Fibroblast of skin of back (primary cell): ENCODE results near the gene ADAMTS2.
"Not testable (repeated sequence)": the region's sequence is repeated elsewhere in the genome, so short reads cannot be mapped to it uniquely, and the experiment has no call there.

Experiments
- DNase-seq: peaks from one replicate; pipeline ENCODE4 v3.0.0-alpha.2; 2013

ADAMTS2 gene

DNA sequence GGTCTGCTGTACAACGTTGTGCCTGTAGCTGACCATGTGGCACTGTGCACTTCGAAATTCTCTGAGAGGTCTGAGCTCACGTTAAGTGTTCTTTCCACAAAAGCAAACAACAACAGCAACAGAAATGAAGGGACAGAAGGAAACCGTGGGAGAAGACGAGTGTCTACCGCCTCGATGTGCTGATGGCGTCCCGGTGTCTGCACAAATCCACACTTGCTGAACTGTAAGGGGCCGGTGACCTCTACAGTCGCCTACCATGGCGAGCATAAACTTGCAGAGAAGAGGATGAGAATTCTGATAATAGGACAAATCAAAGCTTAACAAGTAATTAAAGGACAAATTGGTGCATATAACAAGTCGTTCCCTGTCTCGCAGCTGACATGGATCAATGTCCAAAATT is 114.0 kb downstream of the ADAMTS2 start:
- DNase-seq = no peak

DNA sequence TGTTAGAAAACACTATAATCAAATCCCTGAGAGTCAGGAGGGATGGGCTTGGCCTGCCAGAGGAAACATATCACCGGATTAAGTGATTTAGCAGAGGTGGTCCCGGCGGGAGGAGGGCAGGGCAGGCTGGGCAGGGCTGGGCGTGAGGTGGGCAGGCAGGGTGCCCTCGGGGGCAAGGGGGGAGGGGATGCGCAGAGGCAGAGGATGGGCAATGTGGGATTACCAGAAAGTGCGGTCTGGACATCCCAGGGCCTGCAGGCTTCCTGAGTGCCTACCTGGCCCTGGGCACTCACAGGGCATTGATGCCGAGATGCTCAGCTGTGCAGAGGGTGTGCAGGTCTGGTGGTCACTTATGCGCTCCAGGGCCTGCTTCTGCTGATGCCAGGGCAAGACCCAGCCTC is 115.2 kb downstream of the ADAMTS2 start:
- no peak for DNase-seq

GRCh38 chr5:179229331-179229831 is 115.9 kb downstream of the ADAMTS2 start:
- DNase-seq = no peak

- no peak for DNase-seq
These were observed 116.7 kb downstream of the ADAMTS2 start for GRCh38 chr5:179228341-179229121.

GRCh38 chr5:179227580-179228311 is 117.5 kb downstream of the ADAMTS2 start:
- DNase-seq = no peak

GRCh38 chr5:179227229-179227579 is 118.1 kb downstream of the ADAMTS2 start:
- no peak for DNase-seq

DNA sequence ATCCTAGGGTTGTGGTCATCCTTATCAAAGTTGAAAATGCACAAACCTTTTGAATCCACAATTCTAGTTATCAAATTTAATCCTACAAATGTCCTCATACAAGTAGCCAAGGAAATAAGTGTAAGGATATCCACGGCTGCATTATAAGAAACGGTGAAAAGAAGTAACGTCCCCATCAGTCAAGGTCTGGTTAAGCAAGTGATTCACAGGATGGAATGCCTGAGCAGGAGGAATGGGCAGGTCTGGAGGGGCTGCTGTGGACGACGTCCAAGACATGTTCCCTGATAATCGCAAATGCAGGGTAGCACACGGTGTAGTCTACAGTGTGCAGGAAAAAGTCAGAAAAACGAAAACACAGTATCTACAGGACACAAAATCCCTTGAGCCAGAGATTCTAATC is 118.6 kb downstream of the ADAMTS2 start:
- DNase-seq = no peak

- no peak for DNase-seq
These were observed 119.9 kb downstream of the ADAMTS2 start for GRCh38 chr5:179225387-179225786.

DNA sequence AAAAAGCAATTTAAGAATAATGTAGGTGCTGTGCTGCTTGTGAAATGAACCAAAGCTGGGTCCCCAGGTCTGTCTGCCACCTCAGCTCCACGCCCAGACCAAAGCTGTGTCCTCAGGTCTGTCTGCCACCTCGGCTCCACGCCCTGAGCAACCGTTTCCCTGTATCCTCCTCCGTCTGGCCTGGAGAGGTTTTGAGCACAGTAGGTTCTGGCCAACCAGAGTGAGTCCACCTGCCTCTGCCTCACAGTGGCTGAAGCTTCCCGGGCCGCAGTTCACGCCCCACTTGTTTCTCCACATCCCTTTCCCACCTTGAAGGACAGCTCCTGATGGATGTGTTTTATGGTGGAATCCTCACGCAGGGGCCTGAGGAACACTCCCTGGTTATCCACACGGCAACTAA is 120.5 kb downstream of the ADAMTS2 start:
- DNase-seq = no peak

DNA sequence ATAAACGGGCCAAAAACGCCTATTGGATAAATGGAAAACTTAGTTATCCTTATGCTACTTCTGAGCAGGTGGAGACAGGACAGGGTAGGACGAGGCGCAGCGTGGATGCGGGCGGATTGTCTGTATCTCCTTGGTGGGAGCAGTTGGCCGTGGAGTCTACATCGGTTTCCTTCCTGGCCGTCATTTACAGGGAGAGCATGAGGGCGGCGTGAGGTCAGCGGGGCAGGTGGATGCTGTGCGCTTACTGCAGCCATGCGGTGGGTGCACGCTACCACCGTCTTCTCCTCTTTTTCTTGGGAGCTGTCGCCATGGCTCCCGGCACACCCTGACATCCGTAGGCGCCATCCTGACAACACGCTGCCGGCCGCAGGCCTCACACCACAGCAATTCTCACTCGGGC is 121.3 kb downstream of the ADAMTS2 start:
- no peak for DNase-seq

DNA sequence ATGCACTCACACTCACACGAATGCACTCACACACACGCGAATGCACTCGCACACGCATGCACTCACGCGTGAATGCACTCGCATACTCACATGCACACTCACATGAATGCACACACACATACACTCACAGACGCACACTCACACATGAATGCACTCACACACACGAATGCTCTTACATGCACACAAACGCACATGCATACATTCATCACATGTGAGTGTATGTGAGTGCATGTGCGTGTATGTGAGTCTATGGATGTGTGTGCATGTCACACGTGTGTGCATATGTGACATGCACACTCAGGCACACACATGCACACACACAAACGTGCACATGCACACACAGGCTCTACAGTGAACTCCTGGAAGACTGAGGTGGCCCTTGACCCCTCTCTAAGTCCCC is 121.7 kb downstream of the ADAMTS2 start:
- no peak for DNase-seq

DNA sequence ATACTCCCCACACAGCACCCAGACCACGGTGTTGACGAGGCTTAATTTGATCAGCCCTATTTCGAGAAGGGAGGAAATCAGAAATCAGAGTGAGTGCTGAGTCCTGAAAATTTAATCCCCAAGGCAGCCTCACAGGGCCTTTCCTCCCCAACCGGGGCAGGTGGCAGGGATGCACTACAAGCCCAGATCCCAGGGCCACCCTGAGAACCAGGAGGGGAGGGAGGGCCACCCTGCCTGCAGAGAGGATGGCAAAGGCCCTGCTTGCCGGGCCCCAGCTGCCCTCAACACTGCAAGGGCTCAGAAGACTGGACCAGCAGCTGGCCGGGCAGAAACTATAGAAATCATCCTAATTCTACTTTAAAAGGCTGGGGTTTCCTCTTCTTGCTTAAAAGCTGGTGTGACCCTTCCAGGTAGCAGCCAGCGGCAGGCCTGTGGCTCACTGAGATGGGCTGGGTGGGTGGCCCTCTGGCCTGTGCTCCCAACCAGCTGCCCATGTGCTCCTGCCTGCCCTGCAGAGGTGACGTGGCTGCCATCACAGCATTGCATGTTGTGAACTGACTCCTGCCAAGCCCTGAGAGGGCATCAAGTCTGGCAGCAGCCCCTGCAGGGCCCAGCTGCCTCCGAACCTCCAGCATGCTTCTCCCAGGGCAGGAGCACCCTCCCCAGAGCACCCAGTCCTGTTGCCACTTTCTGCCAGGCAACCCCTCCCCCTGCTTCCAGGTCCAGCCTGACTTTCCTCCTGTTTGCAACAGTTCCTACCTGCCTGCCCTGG is 122.8 kb downstream of the ADAMTS2 start:
- no peak for DNase-seq

GRCh38 chr5:179221877-179222220 is 123.4 kb downstream of the ADAMTS2 start:
- DNase-seq = no peak

DNA sequence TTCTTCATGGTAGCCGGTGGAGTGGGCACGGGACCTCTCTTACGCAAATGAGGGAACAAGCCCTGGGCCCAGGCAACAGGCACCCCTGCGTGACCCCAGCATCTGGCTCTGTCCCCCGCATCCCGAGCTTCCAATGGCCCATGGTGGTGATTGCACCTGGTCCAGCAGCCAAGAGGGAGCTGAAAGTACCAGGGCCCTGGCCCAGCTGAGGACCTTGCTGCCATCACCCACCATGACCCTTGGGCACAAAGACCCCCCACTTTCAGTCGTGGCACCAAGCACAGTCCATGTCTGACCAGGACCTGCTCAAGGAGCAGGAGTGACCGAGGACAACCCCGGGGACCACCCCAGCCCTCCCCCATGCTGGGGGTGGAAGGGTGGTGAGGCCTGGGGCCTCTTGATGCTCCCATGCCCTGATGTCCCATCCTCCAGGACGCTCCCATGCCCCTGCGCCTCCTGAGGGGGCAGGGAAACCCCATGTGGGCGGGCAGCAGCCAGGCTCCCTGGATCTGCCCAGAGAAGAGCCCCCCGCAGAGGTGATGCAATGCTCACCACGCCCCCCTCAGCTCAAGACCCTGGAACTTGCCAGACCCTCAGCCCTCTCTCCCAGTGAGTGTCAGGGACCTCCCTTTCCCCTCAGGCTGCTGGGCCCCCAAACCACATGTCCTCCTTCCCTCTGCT is 123.9 kb downstream of the ADAMTS2 start:
- no peak for DNase-seq

DNA sequence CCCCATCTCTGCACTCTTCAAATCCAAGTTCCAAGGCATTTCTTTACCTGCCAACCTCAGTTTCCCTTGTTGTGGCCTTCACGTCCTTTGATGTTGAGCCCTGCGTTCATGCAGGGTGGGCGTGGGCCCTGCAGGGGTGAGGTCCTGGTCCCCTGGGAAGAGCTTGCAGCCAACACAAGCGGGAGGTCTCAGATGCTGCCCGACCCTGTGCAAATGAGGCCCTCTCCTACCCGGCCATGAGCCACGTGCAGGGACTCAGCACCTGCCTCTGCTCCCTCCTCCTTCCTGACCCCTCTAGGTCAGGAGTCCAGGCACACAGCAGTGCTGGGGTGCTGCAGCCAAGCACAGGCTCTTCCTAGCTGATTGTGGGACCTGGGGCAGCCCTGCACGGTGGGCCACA is 124.5 kb downstream of the ADAMTS2 start:
- no peak for DNase-seq

- no peak for DNase-seq
These were observed 125.3 kb downstream of the ADAMTS2 start for GRCh38 chr5:179219661-179220620.

- DNase-seq = no peak
These were observed 126.3 kb downstream of the ADAMTS2 start for GRCh38 chr5:179218943-179219330.

DNA sequence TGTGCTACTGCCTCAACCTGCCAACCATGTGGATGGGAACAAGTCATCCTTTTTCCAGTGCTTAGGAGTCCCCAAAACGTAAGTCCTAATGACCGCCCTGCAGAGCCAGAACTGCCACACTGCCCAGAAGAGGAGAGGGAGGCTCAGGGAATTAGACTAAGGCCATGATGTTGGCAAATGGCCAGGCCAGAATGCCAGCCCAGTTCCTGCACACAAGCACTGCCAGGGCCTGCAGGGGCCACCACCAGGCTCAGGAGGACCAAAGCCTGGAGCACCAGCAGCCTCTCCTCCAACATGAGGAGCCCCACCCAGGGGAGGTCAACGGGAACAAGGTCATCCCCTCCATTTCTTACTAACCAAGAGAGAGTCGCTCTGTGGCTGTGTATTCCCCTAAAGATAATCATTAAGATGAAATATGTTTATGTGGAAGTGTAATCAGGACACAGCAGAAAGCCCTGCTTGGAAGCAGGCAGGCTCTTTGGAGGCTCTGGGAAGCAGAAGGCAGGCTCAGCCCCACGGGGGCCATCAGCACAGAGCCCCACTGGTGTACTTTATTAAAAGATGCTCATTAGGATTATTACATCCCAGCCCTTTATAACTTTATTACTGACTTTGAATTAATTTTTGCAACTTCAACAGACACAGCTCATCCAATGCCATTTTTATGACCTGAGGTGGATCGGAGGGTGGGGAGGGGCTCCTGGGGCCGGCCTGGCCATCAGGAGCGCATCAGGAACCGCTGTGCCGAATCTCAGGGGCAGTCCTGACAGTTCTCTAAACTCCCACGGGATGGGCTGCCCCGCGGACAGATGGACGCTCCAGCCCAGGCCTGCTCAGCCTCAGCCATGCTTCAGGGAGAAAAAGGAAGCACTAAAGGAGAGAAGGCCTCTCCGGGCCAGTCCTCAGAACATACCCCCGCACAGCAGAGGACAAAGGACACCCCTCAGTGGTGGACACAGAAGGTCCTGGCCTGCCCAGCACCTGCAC is 127.0 kb downstream of the ADAMTS2 start:
- DNase-seq = no peak

- no peak for DNase-seq
These were observed 127.9 kb downstream of the ADAMTS2 start for GRCh38 chr5:179217356-179217755.

- not testable (repeated sequence) for DNase-seq
These were observed 128.9 kb downstream of the ADAMTS2 start for GRCh38 chr5:179216381-179216780.
